ENCODE results near the gene TCOF1.

TCOF1 gene

DNA sequence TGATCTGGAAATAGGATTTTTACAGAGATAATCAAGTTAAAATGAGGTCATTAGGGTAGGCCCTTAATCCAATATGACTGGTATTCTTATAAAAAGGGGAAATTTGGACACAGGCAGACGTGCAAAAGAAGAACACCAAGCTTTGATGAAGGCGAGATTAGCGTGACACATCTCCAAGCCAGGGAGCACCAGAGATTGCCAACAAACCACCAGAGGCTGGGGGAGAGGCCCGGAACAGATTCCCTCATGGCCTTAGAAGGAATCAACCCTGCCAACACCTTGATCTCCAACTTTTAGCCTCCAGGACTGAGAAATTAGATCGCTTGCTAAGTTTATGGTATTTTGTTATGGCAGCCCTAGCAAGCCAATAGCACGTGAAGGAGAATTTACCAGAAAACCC is 44.0 kb upstream of the TCOF1 start:
- Histone ChIP-seq H3K4me3 (no peak overlapping the region), H3K9ac (peak overlapping the region in 2 of 11 experiments; percentile 13 to 27; a peak in 1 of 22 replicates), H4K20me1 (no peaks in the 10 kb centered on the region), H3K4me2 (peak overlapping the region; percentile 17 to 80 (median 69); a peak in 20 of 22 replicates), H3K27me3 (no peaks in the 10 kb centered on the region), H3K36me3 (no peaks in the 10 kb centered on the region), H3K9me3 (replicated peaks in 1 of 11) (no peaks in the 10 kb centered on the region), H3K4me1 (peaks cover 8 to 44% (median 36%) of the 10 kb centered on the region in 10 experiments; a peak in 19 of 20 replicates), H3K27ac (peak overlapping the region in 5 of 11 experiments; percentile 6 to 60 (median 37); a peak in 6 of 22 replicates)
- no peak for TF ChIP-seq Cebpa-rat (IDR thresholded peaks at IDR 0.05)

DNA sequence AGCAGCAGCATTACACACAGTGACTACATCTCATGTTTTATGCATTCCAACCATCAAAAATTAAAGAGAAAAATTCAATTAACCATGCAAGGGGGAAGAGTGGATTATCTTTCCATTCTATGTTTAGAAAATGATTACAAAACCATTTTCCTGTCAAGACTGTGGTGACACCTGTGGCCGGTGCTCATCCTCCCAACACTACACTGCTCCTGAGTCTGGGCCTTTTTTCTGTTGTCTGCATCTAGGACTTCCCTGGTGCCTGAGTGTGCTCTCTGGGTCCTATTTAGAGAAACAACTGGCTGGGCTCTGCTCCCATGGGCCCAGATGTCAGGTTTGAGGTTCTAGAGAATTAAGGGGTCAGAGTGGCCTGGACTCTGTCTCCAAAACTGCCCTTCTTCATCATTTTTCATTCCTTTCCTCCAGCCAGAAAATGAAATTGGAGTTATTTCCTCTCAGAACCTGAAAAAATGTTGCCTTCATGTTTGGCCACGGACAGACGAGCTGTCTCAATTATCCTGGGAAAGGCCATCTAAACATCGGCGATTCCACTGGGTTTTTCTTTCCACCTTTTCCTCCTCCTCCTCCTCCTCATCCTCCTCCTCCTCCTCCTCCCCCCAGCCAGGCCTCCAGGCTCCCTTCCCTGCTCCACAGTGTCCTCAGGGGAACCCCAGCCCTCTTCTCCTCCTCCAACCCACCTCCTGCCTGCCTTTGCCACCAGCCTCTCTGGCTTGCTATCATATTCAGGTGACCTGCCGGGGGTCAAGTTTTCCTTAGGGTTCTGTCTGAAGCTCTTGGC is 43.4 kb upstream of the TCOF1 start:
- H3K36me3 ChIP-seq, result no peaks in the 10 kb centered on the region
- TF ChIP-seq Cebpa-rat (IDR thresholded peaks at IDR 0.05), result no peak
- peak overlapping the region in 5 of 11 experiments; percentile 6 to 60 (median 43); a peak in 6 of 22 replicates for H3K27ac ChIP-seq

DNA sequence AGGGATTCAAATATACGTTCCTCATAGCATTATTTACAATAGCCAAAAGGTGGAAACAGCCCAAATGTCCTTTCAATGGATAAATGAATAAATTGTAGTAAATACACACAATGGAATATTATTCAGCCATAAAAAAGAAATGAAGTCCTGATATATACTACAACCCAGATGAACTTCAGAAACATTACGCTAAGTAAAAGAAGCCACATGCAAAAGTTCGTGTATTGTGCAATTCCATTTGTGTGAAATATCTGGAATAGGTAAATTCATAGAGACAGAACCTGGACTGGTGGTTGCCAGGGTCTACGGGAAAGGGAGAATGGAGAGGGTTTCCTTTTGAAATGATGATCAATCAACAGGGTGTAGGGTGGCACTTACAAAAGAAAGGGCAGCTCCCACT is 42.3 kb upstream of the TCOF1 start:
- no peak overlapping the region for H3K27ac ChIP-seq
- H3K27me3 ChIP-seq, result no peaks in the 10 kb centered on the region
- H3K36me3 ChIP-seq, result no peaks in the 10 kb centered on the region
- H3K4me1 ChIP-seq, result peaks cover 8 to 44% (median 38%) of the 10 kb centered on the region in 10 experiments; a peak in 19 of 20 replicates
- peak in 2 of 11 experiments; percentile 43 to 49; a peak in 2 of 22 replicates for TF ChIP-seq Cebpa-rat (IDR thresholded peaks at IDR 0.05)
- no peaks in the 10 kb centered on the region for H4K20me1 ChIP-seq
- H3K4me3 ChIP-seq, result no peak overlapping the region
- no peak overlapping the region for H3K9ac ChIP-seq
- no peaks in the 10 kb centered on the region for H3K9me3 ChIP-seq (replicated peaks in 1 of 11)
- H3K4me2 ChIP-seq, result no peak overlapping the region

More for the DNA sequence above, 43.4 kb upstream of the TCOF1 start:
- Histone ChIP-seq H3K4me1 (peaks cover 8 to 49% (median 42%) of the 10 kb centered on the region in 10 experiments; a peak in 19 of 20 replicates), H3K9ac (peak overlapping the region in 4 of 11 experiments; percentile 8 to 27 (median 20); a peak in 1 of 22 replicates), H3K9me3 (replicated peaks in 1 of 11) (no peaks in the 10 kb centered on the region), H3K27me3 (no peaks in the 10 kb centered on the region), H3K4me2 (peak overlapping the region; percentile 17 to 80 (median 69); a peak in 20 of 22 replicates), H4K20me1 (no peaks in the 10 kb centered on the region), H3K4me3 (no peak overlapping the region)

DNA sequence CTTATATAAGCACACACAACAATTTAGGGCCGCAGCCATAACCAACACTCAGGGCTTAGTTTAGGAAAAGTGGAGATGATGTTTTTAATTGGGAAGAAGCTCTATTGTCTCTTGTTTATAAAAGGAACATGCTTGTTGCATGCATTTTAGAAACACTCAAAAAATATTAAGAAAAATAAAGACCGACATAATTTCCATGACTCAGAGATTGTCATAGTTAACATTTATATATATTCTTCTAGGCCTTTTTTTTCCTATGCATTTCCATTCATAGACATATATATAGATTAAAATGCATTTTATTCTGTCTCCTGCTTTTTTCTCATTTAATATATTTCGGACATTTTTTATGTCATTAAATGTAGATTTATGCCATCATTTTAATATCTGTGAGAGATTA is 41.2 kb upstream of the TCOF1 start:
- Histone ChIP-seq H3K4me3 (no peak overlapping the region), H3K4me2 (no peak overlapping the region), H3K27ac (no peak overlapping the region), H4K20me1 (no peaks in the 10 kb centered on the region), H3K36me3 (no peaks in the 10 kb centered on the region), H3K9me3 (replicated peaks in 1 of 11) (no peaks in the 10 kb centered on the region), H3K27me3 (no peaks in the 10 kb centered on the region), H3K4me1 (peaks cover 8 to 44% (median 34%) of the 10 kb centered on the region in 10 experiments; a peak in 19 of 20 replicates), H3K9ac (no peak overlapping the region)
- TF ChIP-seq Cebpa-rat (IDR thresholded peaks at IDR 0.05), result no peak

DNA sequence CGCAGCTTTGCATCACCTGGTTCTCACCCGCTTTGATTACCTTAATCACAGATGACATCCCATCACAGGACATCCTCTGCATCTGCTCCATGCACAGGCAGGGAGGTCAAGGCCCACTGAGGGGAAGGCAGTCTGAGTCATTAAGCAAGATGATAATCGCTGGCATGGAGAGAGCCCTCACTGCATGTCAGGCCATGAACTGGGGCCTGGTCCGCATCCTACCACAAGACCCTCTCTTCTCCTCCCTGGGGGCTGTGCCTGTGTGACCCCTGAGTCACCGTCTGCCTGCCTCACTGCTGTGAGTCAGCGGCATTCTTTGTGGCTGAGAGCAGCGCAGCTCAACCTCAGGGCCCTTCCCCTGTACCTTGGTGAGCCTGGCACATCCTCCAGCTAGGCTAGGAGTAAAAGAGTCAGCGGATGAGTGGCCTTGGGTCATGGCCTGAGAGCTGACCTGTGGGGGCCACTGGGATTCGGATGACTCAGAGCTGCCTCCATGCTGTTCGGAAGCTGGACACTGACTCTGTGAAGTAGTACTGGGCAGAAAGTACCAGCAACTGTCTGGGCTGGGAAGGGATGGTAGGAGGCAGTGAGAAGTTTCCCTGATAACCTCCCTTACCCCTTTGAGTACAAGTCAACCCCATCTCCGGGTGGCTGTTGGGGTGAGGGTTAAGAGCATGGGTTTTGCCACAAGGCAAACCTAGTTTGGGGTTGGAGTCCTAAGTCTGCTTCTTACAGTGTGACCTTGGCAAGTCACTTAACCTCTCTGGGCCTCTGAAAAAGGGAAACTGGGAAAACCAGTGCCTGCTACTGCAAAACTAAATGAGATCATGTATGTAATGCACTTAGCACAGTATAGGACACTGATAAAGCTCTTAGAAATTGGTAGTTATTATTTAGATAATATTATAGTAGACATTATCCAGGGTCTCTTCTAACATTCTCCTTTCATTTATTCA is 40.2 kb upstream of the TCOF1 start:
- TF ChIP-seq Cebpa-rat (IDR thresholded peaks at IDR 0.05), result no peak
- Histone ChIP-seq H3K4me2 (peak overlapping the region in 7 of 11 experiments; percentile 3 to 43 (median 11); a peak in 10 of 22 replicates), H4K20me1 (no peaks in the 10 kb centered on the region), H3K4me3 (no peak overlapping the region), H3K27me3 (no peaks in the 10 kb centered on the region), H3K36me3 (no peaks in the 10 kb centered on the region), H3K9ac (no peak overlapping the region; a peak in 1 of 22 replicates), H3K9me3 (replicated peaks in 1 of 11) (no peaks in the 10 kb centered on the region), H3K4me1 (peaks cover 8 to 44% (median 34%) of the 10 kb centered on the region in 10 experiments; a peak in 19 of 20 replicates), H3K27ac (peak overlapping the region in 3 of 11 experiments; percentile 1 to 32 (median 18); a peak in 1 of 22 replicates)

DNA sequence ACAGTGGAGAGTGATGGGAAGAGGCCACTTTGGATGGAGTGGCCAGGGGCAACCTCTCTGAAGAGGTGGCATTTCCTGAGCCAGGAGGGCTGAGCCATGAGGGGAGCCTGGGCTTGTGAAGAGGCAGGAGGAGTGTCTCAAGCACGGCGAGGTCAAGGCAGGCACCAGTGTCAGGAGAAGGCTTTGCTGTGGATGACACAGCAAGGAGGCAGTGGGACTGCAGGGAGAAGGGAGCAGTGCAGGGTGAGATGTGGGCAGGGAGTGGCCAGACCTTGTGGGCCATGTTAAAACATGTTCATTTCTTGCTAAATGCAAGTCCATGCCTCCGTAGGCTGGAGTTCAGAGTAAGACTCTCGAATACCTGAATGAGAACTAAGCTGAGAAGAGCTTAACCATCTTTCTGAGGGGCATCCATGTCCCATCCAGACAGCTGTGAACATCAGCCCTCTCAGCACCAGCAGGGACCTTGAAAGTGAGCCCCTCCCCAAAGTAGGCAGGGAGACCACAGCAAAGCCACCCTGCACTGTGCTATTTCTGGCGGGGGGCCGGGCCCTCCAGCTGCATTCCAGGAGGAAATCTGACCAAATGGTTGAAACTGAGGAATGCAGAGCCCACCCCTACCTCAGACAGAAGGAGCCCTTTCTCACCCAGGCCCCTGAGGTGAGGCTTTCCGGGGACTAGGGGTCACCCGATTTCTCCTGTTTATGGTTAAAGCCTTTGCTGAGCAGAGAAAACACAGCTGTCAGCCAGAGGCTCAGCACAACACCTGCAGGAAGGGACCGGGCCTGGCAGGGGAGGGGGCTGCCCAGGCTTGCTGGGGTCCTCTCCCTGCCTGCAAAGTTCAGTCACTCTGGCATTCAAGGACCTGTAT is 38.6 kb upstream of the TCOF1 start:
- Histone ChIP-seq H3K36me3 (no peaks in the 10 kb centered on the region), H4K20me1 (no peaks in the 10 kb centered on the region), H3K9me3 (replicated peaks in 1 of 11) (no peaks in the 10 kb centered on the region), H3K4me3 (no peak overlapping the region), H3K9ac (no peak overlapping the region), H3K27ac (0 out of 22 replicates have a peak overlapping the region, but pooled peaks of 1 of the 11 experiments have one; percentile 11), H3K27me3 (no peaks in the 10 kb centered on the region), H3K4me2 (peak overlapping the region in 6 of 11 experiments; percentile 2 to 47 (median 35); a peak in 9 of 22 replicates), H3K4me1 (peaks cover 3 to 39% (median 27%) of the 10 kb centered on the region in 10 experiments; a peak in 19 of 20 replicates)
- TF ChIP-seq Cebpa-rat (IDR thresholded peaks at IDR 0.05), result no peak

DNA sequence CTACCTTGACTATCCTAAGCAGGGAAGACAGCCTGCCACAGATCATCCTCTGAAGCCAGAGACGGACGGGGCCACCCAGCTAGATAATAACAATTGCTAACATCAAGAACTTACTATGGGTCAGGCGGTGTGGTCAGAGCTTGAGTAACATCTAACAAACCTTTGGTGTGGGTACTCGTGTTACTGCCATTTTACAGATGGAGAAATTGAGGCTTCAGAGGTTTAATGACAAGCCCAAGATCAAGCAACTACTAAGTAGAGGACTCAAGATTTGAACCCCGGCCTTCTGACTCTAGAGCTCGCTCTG is 38.1 kb upstream of the TCOF1 start:
- Histone ChIP-seq H3K4me2 (peak overlapping the region in 4 of 11 experiments; percentile 34 to 47 (median 38); a peak in 5 of 22 replicates), H3K9me3 (replicated peaks in 1 of 11) (no peaks in the 10 kb centered on the region), H3K27me3 (no peaks in the 10 kb centered on the region), H4K20me1 (no peaks in the 10 kb centered on the region), H3K27ac (no peak overlapping the region), H3K4me1 (peaks cover 0 to 34% (median 21%) of the 10 kb centered on the region in 10 experiments; a peak in 17 of 20 replicates), H3K36me3 (no peaks in the 10 kb centered on the region), H3K9ac (no peak overlapping the region), H3K4me3 (no peak overlapping the region)
- TF ChIP-seq Cebpa-rat (IDR thresholded peaks at IDR 0.05), result no peak

DNA sequence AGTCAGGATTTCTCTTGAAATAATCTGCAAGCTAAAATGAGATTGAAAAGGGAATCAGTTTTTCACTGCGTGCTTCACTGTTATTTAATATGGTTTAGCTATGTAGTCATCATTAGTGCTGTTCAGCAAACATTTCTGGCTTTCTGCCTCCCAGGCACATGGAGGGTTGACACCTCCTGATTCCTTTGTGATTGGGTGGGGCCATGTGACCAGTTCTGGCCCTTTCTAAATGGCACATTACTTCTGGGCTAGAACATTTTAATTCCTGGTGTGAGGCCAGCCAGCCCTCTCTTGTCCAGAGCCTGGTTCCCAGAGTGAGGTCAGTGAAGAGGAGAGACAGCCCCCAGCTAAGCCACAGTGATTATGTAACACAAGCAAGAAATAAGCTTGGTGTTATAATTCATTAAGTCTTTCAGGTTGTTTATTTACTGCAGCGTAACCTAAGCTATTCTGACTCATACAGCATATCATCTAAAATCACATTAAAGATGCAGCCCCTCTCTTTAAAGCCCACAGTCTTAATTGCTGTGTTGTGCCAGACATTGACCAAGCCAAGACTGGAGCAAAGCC is 37.4 kb upstream of the TCOF1 start:
- peaks cover 0 to 30% (median 17%) of the 10 kb centered on the region in 10 experiments; a peak in 17 of 20 replicates for H3K4me1 ChIP-seq
- H3K27ac ChIP-seq, result no peak overlapping the region
- no peaks in the 10 kb centered on the region for H3K9me3 ChIP-seq (replicated peaks in 1 of 11)
- TF ChIP-seq Cebpa-rat (IDR thresholded peaks at IDR 0.05), result no peak
- no peak overlapping the region for H3K4me3 ChIP-seq
- H3K27me3 ChIP-seq, result no peaks in the 10 kb centered on the region
- no peaks in the 10 kb centered on the region for H3K36me3 ChIP-seq
- no peak overlapping the region; a peak in 1 of 22 replicates for H3K4me2 ChIP-seq
- H4K20me1 ChIP-seq, result no peaks in the 10 kb centered on the region
- H3K9ac ChIP-seq, result no peak overlapping the region
